Tibial nerve (tissue), 4 donors: ENCODE measurements around the gene FRMD6. TPM values are rescaled to one million over a fixed set of nuclear protein-coding genes. Genes with fewer than 3 reads are reported as not detected.

Source experiments
- DNase-seq, 2 donors: peaks; one replicate each; pipeline ENCODE4 v3.0.0-alpha.2; 2019; ENCODE audit warnings: low spot score in 2 of 2
- H3K27ac ChIP-seq, 4 donors: fragments of 200-600 bp; sonication (generic) in 3 of 4; one replicate each; pipeline ENCODE4 v1.5.1; 2017 to 2019; ENCODE audit warnings: mild to moderate bottlenecking in 1 of 4
- H3K27me3 ChIP-seq, 2 donors: fragments of 200-600 bp; sonication (generic) in 1 of 2; one replicate each; pipeline versions ENCODE4 v1.5.1 to v1.6.0; 2017 to 2019
- H3K36me3 ChIP-seq, 3 donors: fragments of 200-600 bp; sonication (generic); one replicate each; pipeline ENCODE4 v1.5.1; 2018 to 2019
- H3K4me1 ChIP-seq, 4 donors: fragments of 200-600 bp; sonication (generic) in 3 of 4; one replicate each; pipeline ENCODE4 v1.5.1; 2017 to 2019
- H3K4me3 ChIP-seq, 4 donors: fragments of 200-600 bp; sonication (generic) in 3 of 4; one replicate each; pipeline ENCODE4 v1.5.1; 2017 to 2019; ENCODE audit warnings: mild to moderate bottlenecking in 1 of 4, moderate library complexity in 1 of 4
- H3K9me3 ChIP-seq, 4 donors: fragments of 200-600 bp; sonication (generic) in 3 of 4; one replicate each; pipeline ENCODE4 v1.5.1; 2017 to 2019
- EP300 ChIP-seq, 2 donors: sonication (generic); formaldehyde crosslinking; IDR thresholded peaks; one replicate each; pipeline ENCODE4 v1.6.1; 2017; ENCODE audit warnings: antibody characterized with exemption in 2 of 2, mild to moderate bottlenecking in 1 of 2
- POLR2A ChIP-seq, 2 donors: fragments of 450-650 bp; IDR thresholded peaks; one replicate each; pipeline ENCODE4 v1.6.1; 2017; ENCODE audit warnings: antibody characterized with exemption in 2 of 2, mild to moderate bottlenecking in 2 of 2, moderate library complexity in 2 of 2
- WGBS, 2 donors: methylation state at CpG; one replicate each; pipeline ENCODE4 v1.1.5; 2018; 5-methylcytosine and 5-hydroxymethylcytosine counted together
- total RNA-seq, 4 donors: library from RNA; depleted of rRNA; stranded (reverse); fragments of >200 nt; gene quantifications; one replicate each; pipeline ENCODE4 v1.1.0, GENCODE V29; 2016
- TF ChIP-seq, protein P1 (sequence below), 5 experiments: fragments of 200-600 bp in 3 of 5; fragments of 450-650 bp in 2 of 5; sonication (generic) in 3 of 5; IDR thresholded peaks; one replicate each; pipeline ENCODE4 v1.5.1; 2016 to 2019; ENCODE audit warnings: antibody characterized with exemption in 5 of 5, mild to moderate bottlenecking in 3 of 5, moderate library complexity in 2 of 5

The FRMD6 gene
- total RNA-seq, 4 donors from 2014 or later: 31.6 to 52.4 (median 44.9) TPM

DNA sequence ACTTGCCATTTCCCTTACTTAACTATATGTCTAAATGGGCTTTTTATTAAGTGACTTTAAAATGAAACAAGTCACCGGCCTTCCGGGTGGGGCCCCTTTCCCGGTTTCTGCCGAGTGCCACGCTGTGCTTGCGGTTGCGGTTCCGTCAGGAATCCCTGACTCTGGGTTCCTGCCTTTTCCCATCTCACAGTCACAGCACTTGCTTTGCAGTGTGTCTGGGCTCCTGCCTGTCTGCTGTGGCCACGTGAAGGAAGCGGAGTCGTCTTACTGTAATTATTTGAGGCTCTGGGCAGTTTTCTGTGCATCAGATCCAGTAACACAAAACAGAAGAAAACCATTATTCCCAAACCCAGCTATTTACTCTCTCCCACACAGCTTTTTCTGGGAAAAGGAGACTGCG, 44.0 kb upstream of the FRMD6 start:
- peak overlapping the region in 1 of 4 donors; percentile 19 for H3K4me3 ChIP-seq
- H3K36me3 ChIP-seq: no peaks in the 10 kb centered on the region
- no peaks in the 10 kb centered on the region for H3K27me3 ChIP-seq
- WGBS, 2 donors: 37 to 42% methylated on average over 12 of the region's 12 CpGs
- no peak for TF ChIP-seq EP300 (IDR thresholded peaks at IDR 0.05)
- no peak for TF ChIP-seq POLR2A (IDR thresholded peaks at IDR 0.05)
- TF ChIP-seq, protein P1, sequence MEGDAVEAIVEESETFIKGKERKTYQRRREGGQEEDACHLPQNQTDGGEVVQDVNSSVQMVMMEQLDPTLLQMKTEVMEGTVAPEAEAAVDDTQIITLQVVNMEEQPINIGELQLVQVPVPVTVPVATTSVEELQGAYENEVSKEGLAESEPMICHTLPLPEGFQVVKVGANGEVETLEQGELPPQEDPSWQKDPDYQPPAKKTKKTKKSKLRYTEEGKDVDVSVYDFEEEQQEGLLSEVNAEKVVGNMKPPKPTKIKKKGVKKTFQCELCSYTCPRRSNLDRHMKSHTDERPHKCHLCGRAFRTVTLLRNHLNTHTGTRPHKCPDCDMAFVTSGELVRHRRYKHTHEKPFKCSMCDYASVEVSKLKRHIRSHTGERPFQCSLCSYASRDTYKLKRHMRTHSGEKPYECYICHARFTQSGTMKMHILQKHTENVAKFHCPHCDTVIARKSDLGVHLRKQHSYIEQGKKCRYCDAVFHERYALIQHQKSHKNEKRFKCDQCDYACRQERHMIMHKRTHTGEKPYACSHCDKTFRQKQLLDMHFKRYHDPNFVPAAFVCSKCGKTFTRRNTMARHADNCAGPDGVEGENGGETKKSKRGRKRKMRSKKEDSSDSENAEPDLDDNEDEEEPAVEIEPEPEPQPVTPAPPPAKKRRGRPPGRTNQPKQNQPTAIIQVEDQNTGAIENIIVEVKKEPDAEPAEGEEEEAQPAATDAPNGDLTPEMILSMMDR (IDR thresholded peaks at IDR 0.05): no peak
- no peak for DNase-seq
- H3K27ac ChIP-seq: no peak overlapping the region
- H3K4me1 ChIP-seq: peaks cover 0 to 20% (median 0%) of the 10 kb centered on the region in 4 donors
- H3K9me3 ChIP-seq: no peaks in the 10 kb centered on the region

DNA sequence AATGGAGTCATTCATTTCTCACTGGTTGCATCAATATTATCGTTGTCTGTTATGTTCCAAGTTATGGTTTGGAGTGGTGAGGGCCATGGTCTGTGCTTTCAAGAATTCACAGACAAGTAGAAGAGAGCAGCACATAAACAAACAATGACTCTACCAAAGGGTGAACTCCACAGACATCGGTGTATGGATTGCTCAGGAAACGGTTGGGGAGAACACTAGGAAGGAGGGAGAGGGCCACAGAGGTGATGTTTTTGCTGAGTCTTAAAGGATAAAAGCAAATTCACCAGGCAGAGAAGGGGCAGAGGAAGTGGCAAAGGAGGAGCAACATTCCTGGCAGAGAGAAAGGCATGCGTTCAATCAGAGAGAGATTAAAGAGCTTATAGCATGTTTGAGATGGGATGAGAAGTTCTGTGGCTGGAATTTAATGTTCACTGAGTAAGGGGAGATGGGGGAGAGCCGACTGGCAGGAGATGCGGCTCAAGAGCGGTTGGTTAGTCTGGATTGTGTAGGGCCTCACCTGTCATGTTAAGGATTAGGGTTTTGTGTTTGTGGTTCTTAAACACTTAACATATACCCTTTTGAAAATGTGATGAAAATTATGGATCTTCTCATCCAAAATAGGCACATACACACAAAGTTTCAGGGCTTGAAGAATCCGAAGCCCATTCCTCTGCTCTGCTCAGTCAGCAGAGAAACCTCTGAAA, 42.3 kb upstream of the FRMD6 start:
- TF ChIP-seq POLR2A (IDR thresholded peaks at IDR 0.05) (no peak), EP300 (IDR thresholded peaks at IDR 0.05) (no peak)
- TF ChIP-seq, protein P1 (IDR thresholded peaks at IDR 0.05): no peak
- H3K27ac ChIP-seq: no peak overlapping the region
- WGBS, 2 donors: 66% methylated on average over 8 of the region's 8 CpGs
- H3K27me3 ChIP-seq: no peaks in the 10 kb centered on the region
- peaks cover 0 to 20% (median 0%) of the 10 kb centered on the region in 4 donors for H3K4me1 ChIP-seq
- H3K36me3 ChIP-seq: no peaks in the 10 kb centered on the region
- DNase-seq: no peak
- no peaks in the 10 kb centered on the region for H3K9me3 ChIP-seq
- no peak overlapping the region for H3K4me3 ChIP-seq

GRCh38 chr14:51609955-51610283, 41.8 kb upstream of the FRMD6 start:
- Histone ChIP-seq H3K27ac (no peak overlapping the region), H3K4me3 (no peak overlapping the region), H3K36me3 (no peaks in the 10 kb centered on the region), H3K9me3 (no peaks in the 10 kb centered on the region), H3K27me3 (no peaks in the 10 kb centered on the region), H3K4me1 (peaks cover 0 to 20% (median 0%) of the 10 kb centered on the region in 4 donors)
- no peak for DNase-seq
- 87% methylated on average over 5 of the region's 5 CpGs for WGBS, 2 donors
- TF ChIP-seq, protein P1 (IDR thresholded peaks at IDR 0.05): no peak

- Histone ChIP-seq H3K36me3 (no peaks in the 10 kb centered on the region), H3K27ac (no peak overlapping the region), H3K27me3 (no peaks in the 10 kb centered on the region), H3K9me3 (no peaks in the 10 kb centered on the region), H3K4me1 (peaks cover 0 to 20% (median 0%) of the 10 kb centered on the region in 4 donors), H3K4me3 (no peak overlapping the region)
- 58 to 65% methylated on average over 1 of the region's 1 CpG for WGBS, 2 donors
- TF ChIP-seq EP300 (IDR thresholded peaks at IDR 0.05) (no peak), POLR2A (IDR thresholded peaks at IDR 0.05) (no peak)
- TF ChIP-seq, protein P1 (IDR thresholded peaks at IDR 0.05): no peak
- DNase-seq: no peak
Measured at GRCh38 chr14:51610771-51611170, 40.9 kb upstream of the FRMD6 start.

- Histone ChIP-seq H3K9me3 (no peaks in the 10 kb centered on the region), H3K4me1 (peaks cover 0 to 30% (median 0%) of the 10 kb centered on the region in 4 donors), H3K27ac (no peak overlapping the region), H3K36me3 (no peaks in the 10 kb centered on the region), H3K27me3 (no peaks in the 10 kb centered on the region), H3K4me3 (no peak overlapping the region)
- TF ChIP-seq, protein P1 (IDR thresholded peaks at IDR 0.05): no peak
- no peak for TF ChIP-seq POLR2A (IDR thresholded peaks at IDR 0.05)
- TF ChIP-seq EP300 (IDR thresholded peaks at IDR 0.05): no peak
- DNase-seq: no peak
- WGBS, 2 donors: 44 to 100% methylated on average over 1 of the region's 1 CpG
Measured at GRCh38 chr14:51612449-51612848, 39.3 kb upstream of the FRMD6 start.
